OCI-M1 (cell line): ENCODE data around the gene DLG2.

Experiments used
- DNase-seq: peaks from one replicate; lab custom pipeline; 2025; lab: John Stamatoyannopoulos, UW

DLG2 gene

DNA sequence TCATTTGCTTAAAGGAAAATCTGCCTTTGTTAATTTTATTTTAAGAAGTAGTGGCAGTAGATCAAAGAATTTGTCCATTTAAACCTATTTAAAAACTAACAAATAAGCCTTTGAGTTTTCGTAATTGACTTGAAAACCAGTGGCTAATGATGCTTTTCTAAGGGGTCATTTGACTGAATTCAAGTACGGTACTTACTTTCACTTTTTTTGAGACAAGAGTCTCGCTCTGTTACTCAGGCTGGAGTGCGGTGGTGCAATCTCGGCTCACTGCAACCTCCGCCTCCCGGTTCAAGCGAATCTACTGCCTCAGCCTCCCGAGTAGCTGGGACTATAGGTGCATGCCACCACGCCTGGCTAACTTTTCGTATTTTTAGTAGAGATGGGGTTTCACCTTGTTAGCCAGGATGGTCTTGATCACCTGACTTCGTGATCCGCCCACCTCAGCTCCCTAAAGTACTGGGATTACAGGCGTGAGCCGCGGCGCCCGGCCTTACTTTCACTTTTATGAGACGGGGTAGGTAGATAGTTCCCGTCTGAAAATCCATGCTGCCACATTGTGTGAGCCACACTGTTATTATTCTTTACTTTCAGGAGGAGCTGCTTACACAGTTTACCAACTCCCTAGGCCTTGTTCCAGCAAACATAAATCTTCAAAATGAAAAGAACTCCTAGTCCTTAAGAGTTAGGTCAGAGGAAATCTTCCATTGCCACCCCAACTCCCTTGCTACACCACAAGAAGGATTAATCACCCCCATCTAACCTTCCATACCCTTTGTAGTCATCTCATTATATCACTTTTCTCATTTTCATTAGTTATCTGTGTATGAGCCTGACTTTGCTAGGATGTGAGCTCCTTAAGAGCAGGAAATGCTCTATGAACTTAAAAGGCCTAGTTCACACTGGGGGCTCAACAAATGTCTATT, 1414.4 kb downstream of the DLG2 start:
- no peak for DNase-seq

DNA sequence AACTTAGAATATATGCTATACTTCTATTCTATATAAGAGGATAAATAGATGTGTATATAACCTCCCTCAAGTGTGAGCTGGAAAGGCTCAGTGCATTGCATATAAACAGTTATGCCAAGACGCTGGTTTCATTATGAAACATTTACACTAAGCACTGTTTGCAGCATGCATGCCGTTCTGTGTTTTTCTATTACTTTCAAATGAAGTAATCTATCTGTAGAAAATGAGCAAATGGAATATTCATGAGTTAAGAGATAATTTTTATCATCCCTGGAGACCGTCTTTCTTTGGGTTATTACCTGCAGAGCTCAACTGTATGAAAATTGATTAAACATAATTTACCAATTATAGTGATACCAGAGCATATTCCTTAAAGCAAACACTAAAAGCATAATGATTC, 1415.2 kb downstream of the DLG2 start:
- no peak for DNase-seq

DNA sequence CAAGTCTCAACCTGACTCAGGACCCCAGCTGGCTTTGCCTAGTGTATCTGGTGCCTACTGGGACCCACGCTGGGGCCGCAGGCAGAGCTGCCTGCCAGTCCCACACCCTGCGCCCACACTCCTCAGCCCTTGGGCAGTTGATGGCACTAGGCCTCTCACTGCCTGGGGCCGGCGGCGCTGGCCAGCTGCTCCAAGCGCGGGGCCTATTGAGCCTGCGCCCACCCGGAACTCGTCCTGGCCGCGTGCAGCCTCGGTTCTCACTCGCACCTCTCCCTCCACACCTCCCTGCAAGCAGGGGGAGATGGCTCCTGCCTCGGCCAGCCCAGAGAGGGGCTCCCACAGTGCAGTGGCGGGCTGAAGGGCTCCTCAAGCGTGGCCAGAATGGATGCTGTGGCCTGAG, 1432.4 kb downstream of the DLG2 start:
- no peak for DNase-seq

DNA sequence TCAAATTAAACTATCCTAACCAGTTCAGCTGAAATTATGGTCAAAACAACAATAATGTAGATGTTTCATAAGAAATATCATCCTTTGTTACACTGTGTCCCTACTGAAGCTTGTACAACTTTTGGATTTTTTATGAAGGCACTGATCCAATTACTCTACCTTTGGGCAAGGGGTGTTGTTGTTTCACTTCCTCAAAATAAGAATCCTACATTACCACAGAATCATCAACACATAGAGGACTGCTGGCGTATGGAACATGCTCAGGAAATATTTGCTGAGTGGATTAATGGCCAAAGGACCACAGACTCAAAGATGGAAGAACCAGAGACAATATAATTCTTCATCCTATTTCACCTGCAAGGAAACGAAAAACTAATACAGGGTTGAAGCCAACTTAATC, 1433.4 kb downstream of the DLG2 start:
- DNase-seq = no peak

DNA sequence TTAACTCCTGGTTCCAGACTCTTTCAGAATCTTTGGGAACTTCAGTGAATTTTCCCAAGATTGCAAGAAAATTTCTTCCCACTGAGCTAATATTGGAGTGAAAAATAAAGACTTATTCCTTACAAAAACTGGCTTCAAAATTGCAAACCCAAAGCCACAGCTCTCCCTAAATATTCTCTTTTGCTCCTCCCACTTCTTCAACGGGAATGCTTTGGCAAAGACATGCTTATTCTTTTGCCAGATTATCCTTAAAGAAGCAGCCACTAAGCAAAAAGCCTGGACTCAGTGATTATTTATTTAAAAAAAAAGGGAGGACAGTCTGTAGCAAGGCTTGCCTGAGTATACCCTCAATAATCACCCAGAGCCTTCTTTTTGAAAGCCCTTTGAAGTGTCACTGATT, 1438.6 kb downstream of the DLG2 start:
- no peak for DNase-seq

DNA sequence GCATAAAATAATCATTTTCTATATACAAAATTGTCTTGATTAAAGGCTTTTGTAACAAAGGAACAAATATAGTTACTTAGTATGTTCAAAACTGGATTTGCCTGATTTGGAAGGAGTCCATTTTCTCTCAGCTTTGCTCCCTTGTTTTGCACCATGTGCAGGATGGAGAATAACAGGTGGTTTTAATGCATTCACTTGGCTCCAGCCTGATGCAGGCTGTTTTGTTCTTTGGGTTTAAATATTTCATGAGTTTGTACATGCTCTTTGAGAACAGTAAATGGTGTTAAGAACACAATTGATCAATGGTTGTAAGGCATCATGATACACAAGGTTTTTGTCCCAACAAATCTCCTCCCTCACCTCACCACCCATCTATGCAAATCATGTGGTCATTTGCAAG, 1454.1 kb downstream of the DLG2 start:
- no peak for DNase-seq

DNA sequence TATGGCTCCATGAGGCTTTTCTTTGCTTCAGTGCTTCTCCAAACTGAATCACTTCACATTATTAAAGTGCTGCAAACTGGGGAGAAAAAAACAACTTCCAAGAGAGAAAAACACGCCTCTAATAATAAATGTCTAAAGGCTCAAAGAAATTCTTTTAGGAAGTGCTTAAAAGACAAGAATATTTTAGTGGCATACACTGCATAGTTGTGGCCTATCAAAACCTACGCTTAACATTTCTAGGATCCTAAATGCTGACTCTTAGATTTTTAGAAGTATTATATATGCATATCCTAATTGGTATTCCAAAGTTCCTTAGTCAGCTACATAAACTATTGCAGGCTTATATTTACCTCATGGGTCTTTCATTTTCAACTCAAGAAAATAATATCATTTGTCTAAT, 1462.0 kb downstream of the DLG2 start:
- no peak for DNase-seq

DNA sequence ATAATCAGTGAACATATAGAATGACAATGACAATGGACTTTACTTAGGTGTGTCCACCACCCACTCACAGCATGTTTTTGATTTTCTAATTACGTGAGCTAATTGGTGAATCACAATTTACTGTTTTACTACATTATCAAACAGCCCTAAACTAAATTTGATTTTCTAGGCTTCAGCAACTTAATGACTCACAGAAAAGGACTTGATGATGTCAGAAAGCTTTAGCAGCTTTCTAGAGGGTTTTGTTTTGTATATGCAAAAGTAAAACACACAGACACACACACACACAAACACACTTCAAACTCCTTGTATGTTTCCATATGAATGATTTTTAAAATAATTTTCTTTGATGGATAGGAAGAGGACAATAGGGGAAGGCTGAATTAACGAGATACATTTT, 1462.4 kb downstream of the DLG2 start:
- DNase-seq = no peak

DNA sequence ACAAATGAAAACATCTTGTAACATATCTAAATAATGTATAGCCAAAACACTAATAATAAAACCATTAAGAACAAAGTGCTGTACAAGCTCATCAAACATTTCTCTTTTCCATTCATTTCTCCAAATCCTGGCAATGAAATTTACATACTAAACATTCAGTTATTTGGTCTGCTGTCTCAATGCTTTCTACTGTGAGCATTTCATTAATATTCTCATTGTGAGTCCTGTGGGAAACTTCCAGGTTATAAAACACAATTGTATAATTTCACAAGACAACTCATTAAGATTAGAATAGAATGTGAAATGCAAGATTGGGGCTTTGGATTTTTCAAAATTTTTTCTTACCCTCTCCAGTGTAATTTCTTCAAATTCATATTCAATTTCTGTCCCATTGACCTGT, 1464.0 kb downstream of the DLG2 start:
- DNase-seq = no peak

DNA sequence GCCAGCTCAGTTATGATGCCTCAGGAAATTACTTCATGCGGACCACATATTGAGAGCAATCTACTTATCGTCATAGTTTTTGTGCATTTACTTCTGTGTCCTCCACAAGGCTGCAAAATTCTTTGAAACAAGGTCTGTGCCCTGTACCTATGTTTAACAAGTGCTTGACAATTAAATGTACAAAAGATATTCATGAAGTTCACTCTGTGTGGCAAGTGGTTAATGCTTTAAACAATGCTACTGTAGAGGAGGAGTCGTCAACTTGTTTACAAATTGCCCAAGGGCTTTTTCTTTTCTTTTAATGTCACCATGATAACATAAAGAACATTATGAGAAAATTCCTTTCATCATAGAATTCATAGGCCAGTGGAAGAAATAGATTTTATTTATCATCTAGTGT, 1469.5 kb downstream of the DLG2 start:
- DNase-seq = no peak

DNA sequence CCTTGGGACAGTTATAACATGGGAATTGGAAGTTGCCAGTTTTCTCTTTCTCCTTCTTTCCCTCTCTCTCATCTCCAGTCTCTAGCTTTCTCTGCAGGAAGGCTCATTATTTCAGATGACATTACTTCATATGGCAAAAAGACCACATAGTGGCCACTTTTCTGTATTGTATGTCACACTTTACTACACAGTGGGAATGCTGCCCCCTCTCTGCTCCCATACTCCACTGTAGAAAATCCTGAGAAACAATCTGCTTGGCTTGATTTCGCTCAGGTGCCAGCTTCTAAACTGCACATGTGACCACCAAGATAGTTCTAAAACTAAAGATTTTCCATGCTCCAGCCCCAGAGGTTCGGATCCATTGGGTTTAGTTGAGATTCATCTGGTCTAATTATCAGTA, 1480.3 kb downstream of the DLG2 start:
- DNase-seq = no peak

DNA sequence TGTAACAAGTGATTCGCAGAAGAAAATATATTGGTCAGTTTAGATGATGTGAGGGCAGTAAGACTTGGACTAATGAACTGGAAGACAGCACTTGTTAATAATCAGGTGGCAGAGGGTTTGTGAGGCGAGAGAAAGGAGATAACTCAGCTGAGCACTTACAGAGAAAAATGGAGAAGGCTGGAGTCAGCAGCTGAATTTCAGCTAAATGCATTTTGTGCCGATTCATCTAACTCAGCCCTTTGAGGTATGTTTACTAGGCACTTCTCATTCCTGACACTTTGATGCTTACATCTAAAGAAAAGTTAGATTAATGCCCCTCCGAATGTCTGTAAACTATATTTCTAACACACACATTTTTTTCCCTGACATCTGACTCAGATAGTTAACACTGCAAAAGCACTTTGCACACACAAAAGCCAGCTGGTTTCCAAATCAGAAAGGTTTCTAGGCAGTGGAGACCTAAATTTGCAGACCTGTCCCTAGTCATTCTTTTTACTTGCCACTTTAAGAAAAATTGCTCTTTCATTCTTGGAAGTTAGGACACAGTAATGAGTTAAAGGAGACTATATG, 1481.4 kb downstream of the DLG2 start:
- no peak for DNase-seq

DNA sequence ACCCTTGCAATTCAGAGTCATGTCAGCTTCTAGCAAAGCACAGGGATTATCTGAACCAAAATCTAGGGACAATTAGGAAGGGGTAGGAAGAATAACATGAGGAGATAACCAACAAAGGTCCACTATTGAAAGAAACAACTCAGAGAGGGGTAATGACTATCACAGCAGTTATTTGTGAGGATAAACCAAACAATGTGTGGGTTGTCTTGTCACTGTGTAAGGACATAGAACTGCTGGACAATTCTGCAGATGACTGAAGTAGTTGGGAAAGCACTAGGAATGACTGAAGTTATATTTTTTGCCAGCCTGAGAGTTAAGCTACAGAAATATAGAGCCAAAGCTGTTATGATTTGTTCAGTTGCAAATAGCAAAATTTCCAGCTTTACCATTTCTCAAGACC, 1482.6 kb downstream of the DLG2 start:
- no peak for DNase-seq

DNA sequence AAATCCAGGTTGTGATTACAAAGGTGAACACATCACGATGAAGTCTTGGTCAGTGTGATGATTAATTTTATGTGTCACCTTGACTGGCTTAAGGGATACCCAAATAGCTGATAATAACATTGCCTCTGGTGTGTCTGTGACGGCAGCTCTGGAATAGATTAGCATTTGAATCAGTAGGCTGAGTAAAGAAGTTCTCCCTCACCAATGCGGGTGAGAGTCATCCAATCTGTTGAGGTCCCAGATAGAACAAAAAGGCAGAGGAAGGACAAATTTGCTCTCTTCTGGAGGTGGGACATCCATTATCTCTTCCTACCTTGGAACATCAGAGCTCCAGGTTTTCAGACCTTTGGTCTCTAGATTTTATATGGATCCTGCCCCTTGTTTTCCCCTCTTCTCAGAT, 1484.7 kb downstream of the DLG2 start:
- no peak for DNase-seq

DNA sequence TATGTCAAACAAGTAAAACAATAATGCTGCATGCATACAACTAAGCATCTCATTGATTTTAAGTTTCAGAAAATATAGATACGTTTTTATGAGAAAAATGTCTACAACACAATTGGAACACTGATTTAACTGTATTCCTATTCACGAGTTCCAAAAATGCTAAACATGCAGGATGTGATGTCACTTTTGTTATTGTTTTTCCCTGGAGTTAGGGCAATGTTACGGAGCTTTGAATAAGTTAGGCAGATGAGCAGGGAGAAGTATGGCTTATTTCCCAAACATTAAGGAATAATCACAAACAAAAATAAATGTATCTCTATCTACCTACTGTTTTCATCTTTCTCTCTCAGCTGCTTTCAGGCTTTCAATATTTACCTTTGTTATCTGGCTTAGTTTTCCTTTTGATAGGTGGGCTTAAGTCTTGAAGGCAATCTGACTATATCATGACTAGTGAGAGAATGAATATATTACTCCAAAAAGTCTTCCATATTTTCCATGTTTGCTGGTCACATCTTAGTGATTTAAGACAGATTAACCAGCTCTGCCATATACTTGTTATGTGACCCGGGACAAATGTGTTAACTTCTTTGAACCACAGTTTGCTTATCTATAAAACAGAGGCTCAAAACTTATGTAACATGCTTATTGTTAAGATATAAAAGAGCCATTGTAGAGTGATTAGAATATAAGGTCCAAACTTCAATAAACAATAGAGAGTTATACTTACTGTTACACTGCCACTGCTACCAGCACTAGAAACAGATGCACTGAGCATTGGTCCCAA, 1486.6 kb downstream of the DLG2 start:
- no peak for DNase-seq

DNA sequence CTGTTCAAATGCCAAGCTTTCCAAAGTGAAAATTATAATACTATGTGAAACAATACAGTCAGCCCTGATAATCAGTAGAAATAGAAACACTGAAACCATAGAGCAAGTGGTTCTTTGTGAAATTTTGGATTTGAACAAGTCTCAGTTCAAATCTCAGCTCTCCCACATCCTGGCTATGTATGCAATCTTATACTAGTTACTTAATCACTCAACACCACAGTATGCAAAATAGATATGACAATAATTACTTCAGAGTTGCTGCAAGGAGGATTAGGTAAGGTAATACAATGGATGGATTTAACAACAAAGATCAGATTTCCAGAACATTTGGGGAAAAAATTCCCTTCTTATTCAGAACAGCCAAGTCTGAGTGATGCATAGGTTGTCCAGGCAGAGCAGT, 1489.2 kb downstream of the DLG2 start:
- no peak for DNase-seq

DNA sequence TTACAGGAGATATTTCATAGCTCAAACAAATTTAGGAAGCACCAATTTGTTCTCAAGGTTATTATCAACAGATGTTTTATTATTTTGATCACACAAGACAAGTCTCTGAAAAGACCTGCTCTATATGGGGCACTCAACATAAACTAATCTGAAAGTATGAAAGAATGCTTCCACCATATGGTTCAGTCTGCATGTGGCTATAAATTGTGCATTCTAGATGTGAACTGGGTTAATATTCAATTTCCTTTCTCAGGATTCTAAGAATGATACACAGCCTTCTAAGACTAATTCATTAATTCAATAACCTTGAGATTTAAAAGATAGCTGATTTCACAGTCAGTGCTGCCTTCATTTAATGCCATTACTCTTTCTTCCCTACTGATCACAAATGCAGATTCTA, 1489.6 kb downstream of the DLG2 start:
- no peak for DNase-seq

DNA sequence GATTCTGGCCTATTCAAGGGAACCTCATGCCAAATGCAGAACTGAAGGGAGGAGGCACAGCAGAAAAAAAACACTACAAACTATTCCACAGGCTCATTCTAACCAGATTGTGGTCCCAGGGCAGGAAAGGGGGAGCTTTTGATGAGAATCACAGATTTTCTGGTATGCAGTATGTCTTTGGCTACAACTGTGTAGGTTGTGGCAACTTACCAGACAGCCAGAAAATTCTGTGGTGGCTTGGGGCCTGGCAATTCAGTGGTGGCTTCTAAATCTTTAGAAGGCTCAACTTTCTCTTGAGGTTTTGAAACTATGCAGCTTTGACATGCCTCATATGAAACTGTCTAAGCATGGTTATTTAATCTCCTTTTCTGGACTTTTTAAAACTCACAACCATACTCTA, 1490.2 kb downstream of the DLG2 start:
- DNase-seq = no peak

DNA sequence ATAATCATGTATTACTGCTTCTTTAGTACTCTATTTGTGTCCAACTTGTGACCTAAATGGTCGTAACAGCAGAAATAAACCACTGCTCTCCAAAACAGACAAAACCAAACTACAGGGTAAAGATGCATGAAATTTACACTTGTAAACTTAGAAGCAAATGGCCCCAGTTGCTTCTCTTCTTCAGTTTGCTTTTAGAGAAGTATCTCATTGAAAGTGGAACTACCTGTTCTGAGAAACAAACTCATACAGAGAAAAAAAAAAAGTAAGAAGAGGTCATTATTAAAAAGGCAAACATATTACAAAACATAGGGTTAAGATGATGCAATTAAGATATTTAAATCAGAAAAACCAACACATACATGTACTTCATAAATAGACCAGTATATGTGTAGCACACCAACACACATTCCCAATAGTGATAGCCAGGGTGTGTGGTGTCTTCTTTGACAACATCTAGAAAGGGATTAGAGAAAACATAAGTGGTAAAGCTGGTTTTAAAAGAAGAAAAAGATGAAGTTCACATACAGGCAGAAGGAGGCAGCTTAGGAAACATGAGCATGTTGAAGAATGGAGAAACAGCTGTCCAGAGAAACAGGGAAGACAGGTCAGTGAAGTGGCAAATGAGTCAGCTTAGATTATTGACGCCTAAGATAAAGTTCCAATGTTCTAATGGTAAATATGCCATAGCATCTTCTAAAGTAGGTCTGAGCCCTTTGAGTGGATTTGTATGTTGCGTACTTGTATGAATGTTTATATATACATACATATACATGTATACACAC, 1496.3 kb downstream of the DLG2 start:
- no peak for DNase-seq

DNA sequence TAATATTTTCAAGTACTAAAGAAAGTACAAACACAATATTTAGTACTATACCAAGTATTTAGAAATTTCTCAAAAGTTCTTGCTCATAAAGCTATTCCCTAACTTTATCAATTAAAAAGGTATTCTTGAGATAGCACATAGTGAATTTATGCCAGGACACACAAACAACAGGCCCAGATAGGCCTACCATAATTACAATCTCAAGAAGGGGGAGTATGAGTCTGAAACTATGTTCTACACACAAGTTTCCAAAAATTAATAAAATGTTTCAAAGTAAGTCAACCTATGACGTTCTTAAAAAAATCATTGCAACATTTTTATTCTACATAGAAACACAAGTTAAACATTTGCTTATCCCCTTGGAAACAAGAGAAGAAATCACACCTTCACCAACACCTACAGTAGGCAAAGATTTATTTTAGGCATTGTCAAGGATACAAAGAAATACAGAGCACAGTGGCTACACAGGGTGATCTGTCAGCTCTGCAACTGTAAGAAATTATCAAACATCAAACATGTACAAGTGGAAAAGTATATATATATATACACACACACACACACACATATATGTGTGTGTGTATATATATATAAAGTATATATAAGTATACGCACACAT, 1497.1 kb downstream of the DLG2 start:
- no peak for DNase-seq

DNA sequence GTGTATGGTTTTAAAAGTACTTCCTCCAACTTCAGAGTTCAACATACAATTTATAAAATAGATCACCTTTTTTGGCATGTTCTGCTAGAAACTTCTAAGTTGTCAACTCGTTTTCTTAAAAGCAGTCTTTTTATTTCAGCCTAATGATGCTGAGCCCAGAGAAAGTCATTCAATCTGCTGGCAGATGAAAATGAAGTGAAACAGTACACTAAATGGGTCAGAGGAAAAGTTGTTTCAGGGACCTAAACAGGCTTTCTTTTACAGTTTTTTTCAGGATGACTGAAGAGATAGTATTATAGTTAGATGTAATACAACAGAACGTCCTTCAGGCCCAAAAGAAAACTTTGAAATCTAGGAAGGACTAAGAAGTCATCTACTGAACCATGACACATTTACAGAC, 1498.3 kb downstream of the DLG2 start:
- no peak for DNase-seq

DNA sequence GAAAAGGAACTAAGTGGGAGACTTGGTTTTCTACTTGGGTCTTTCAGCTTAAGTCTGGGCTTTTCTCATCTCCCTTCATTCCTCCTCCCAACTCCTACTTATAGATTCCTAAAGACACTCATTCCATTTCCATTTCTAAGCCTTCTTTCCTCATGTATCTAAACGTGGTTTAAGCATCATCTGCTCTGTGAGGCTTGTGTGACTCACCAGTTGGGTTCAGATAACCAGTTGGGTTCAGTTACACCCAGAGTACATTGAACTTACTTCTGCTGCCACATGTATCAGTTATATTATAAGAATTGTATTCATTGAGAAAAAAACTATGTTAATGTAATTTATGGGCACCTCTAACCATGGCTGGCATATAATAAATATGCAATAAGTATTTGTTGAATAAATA, 1509.8 kb downstream of the DLG2 start:
- no peak for DNase-seq
